Right atrium auricular region (tissue), 2 donors: Measurements from ENCODE around the gene BCL10. TPM values are rescaled to one million over a fixed set of nuclear protein-coding genes. Genes with fewer than 3 reads are reported as not detected.

ENCODE experiments used
- DNase-seq: peaks from one replicate; pipeline ENCODE4 v3.0.0-alpha.2; 2019; ENCODE audit warnings: low spot score
- H3K27ac ChIP-seq, 2 donors: fragments of 200-600 bp; sonication (generic); 1 replicate in 1 of 2; 2 replicates in 1 of 2; pipeline ENCODE4 v1.5.1; 2016 to 2019
- H3K27me3 ChIP-seq, 2 donors: fragments of 200-600 bp; sonication (generic); one replicate each; pipeline versions ENCODE4 v1.5.1 to v1.6.0; 2017 to 2019
- H3K36me3 ChIP-seq: fragments of 200-600 bp; sonication (generic); one replicate; pipeline ENCODE4 v1.5.1; 2016
- H3K4me1 ChIP-seq, 2 donors: fragments of 200-600 bp; sonication (generic); one replicate each; pipeline versions ENCODE4 v1.5.1 to v1.6.0; 2017 to 2019
- H3K4me3 ChIP-seq, 2 donors: fragments of 200-600 bp; sonication (generic); 1 replicate in 1 of 2; 2 replicates in 1 of 2; pipeline ENCODE4 v1.5.1; 2017 to 2019; ENCODE audit warnings: mild to moderate bottlenecking in 1 of 2, moderate library complexity in 1 of 2
- H3K9me3 ChIP-seq, 2 donors: fragments of 200-600 bp; sonication (generic); one replicate each; pipeline ENCODE4 v1.5.1; 2019
- CTCF ChIP-seq, 2 donors: fragments of 200-600 bp; sonication (generic); IDR thresholded peaks; one replicate each; pipeline ENCODE4 v1.5.1; 2019; ENCODE audit warnings: antibody characterized with exemption in 2 of 2
- total RNA-seq, 2 donors: library from RNA; depleted of rRNA; stranded (reverse); fragments of >200 nt; gene quantifications; one replicate each; pipeline ENCODE4 v1.1.0, GENCODE V29; 2016

BCL10 gene
- total RNA-seq, 2 donors from 2014 or later = 7.5 to 8.0 TPM

GRCh38 chr1:85224734-85225623 lies 51.5 kb downstream of the BCL10 start:
- H3K4me1 ChIP-seq = peaks cover 0 to 14% of the 10 kb centered on the region in 2 donors
- peak overlapping the region; percentile 67 to 71 for H3K27ac ChIP-seq
- H3K36me3 ChIP-seq = no peaks in the 10 kb centered on the region
- no peaks in the 10 kb centered on the region for H3K9me3 ChIP-seq
- no peak for TF ChIP-seq CTCF (IDR thresholded peaks at IDR 0.05)
- no peak overlapping the region for H3K4me3 ChIP-seq
- DNase-seq = no peak
- H3K27me3 ChIP-seq = no peaks in the 10 kb centered on the region

- no peak overlapping the region for H3K4me3 ChIP-seq
- no peaks in the 10 kb centered on the region for H3K27me3 ChIP-seq
- H3K27ac ChIP-seq = peak overlapping the region; percentile 67 to 71
- TF ChIP-seq CTCF (IDR thresholded peaks at IDR 0.05) = no peak
- peaks cover 0 to 14% of the 10 kb centered on the region in 2 donors for H3K4me1 ChIP-seq
- H3K36me3 ChIP-seq = no peaks in the 10 kb centered on the region
- DNase-seq = no peak
- no peaks in the 10 kb centered on the region for H3K9me3 ChIP-seq
Measured at GRCh38 chr1:85224295-85224694, 52.1 kb downstream of the BCL10 start.

- Histone ChIP-seq H3K4me1 (peaks cover 0 to 14% of the 10 kb centered on the region in 2 donors), H3K27ac (no peak overlapping the region), H3K27me3 (no peaks in the 10 kb centered on the region), H3K9me3 (no peaks in the 10 kb centered on the region), H3K36me3 (no peaks in the 10 kb centered on the region), H3K4me3 (no peak overlapping the region)
- DNase-seq = no peak
- no peak for TF ChIP-seq CTCF (IDR thresholded peaks at IDR 0.05)
Measured at GRCh38 chr1:85223334-85223733, 53.1 kb downstream of the BCL10 start.

GRCh38 chr1:85220756-85221201 lies 55.7 kb downstream of the BCL10 start:
- no peak for TF ChIP-seq CTCF (IDR thresholded peaks at IDR 0.05)
- Histone ChIP-seq H3K4me1 (peaks cover 0 to 13% of the 10 kb centered on the region in 2 donors), H3K27me3 (no peaks in the 10 kb centered on the region), H3K9me3 (no peaks in the 10 kb centered on the region), H3K36me3 (no peaks in the 10 kb centered on the region), H3K4me3 (no peak overlapping the region), H3K27ac (no peak overlapping the region)
- no peak for DNase-seq

- Histone ChIP-seq H3K27me3 (no peaks in the 10 kb centered on the region), H3K4me1 (peaks cover 0 to 6% of the 10 kb centered on the region in 2 donors), H3K27ac (no peak overlapping the region), H3K9me3 (no peaks in the 10 kb centered on the region), H3K36me3 (no peaks in the 10 kb centered on the region), H3K4me3 (no peak overlapping the region)
- TF ChIP-seq CTCF (IDR thresholded peaks at IDR 0.05) = no peak
- no peak for DNase-seq
Measured at GRCh38 chr1:85219853-85220610, 56.4 kb downstream of the BCL10 start.
